Astrocyte of the cerebellum (primary cell): ENCODE data around the gene LAMTOR4.
"Not testable (repeated sequence)": the region's sequence is repeated elsewhere in the genome, so short reads cannot be mapped to it uniquely, and the experiment has no call there.

Experiments
- DNase-seq: peaks from one replicate; pipeline ENCODE4 v3.0.0-alpha.2; 2011; ENCODE audit warnings: low read depth
- H3K4me3 ChIP-seq: 2 replicates; pipeline ENCODE4 v1.5.1; 2011; ENCODE audit warnings: mild to moderate bottlenecking, low read depth, low read length, moderate library complexity
- CTCF ChIP-seq: IDR thresholded peaks from 2 replicates; pipeline ENCODE4 v1.5.1; 2012; ENCODE audit warnings: low read length, low read depth, moderate library complexity, mild to moderate bottlenecking; ENCODE audit errors: missing control alignments
- in situ Hi-C: cut with HindIII; loops from 2 replicates; pipeline ENCODE4 v1.10.0; 2017; ENCODE audit warnings: low sequenced_read_pairs

Gene LAMTOR4

GRCh38 chr7:100192969-100193368 is 44.3 kb downstream of the LAMTOR4 start:
- TF ChIP-seq CTCF: no peak
- H3K4me3 ChIP-seq: no peak overlapping the region
- DNase-seq: no peak
- in situ Hi-C loops: no loop called here

GRCh38 chr7:100195222-100195621 is 46.5 kb downstream of the LAMTOR4 start:
- DNase-seq: no peak
- no peak for TF ChIP-seq CTCF
- H3K4me3 ChIP-seq: no peak overlapping the region
- in situ Hi-C loops: no loop called here

GRCh38 chr7:100195901-100196322 is 47.2 kb downstream of the LAMTOR4 start:
- H3K4me3 ChIP-seq, DNase-seq, in situ Hi-C loops: not testable (repeated sequence)

- in situ Hi-C loops: no loop called here
- no peak overlapping the region for H3K4me3 ChIP-seq
- TF ChIP-seq CTCF: no peak
- no peak for DNase-seq
Observed at GRCh38 chr7:100198266-100198665, 49.5 kb downstream of the LAMTOR4 start.

GRCh38 chr7:100200693-100201092 is 52.0 kb downstream of the LAMTOR4 start:
- no peak for TF ChIP-seq CTCF
- DNase-seq: no peak
- in situ Hi-C loops: no loop called here
- H3K4me3 ChIP-seq: no peak overlapping the region
